ENCODE measurements around the gene IPO4. TPM values are rescaled to one million over a fixed set of nuclear protein-coding genes. Genes with fewer than 3 reads are reported as not detected.

Gene IPO4
- total and polyA plus RNA-seq, 2 of the 8 experiments (the other 6 are each of a cell fraction or from before 2014, with no cell fraction given) = 55.5 to 108 TPM

DNA sequence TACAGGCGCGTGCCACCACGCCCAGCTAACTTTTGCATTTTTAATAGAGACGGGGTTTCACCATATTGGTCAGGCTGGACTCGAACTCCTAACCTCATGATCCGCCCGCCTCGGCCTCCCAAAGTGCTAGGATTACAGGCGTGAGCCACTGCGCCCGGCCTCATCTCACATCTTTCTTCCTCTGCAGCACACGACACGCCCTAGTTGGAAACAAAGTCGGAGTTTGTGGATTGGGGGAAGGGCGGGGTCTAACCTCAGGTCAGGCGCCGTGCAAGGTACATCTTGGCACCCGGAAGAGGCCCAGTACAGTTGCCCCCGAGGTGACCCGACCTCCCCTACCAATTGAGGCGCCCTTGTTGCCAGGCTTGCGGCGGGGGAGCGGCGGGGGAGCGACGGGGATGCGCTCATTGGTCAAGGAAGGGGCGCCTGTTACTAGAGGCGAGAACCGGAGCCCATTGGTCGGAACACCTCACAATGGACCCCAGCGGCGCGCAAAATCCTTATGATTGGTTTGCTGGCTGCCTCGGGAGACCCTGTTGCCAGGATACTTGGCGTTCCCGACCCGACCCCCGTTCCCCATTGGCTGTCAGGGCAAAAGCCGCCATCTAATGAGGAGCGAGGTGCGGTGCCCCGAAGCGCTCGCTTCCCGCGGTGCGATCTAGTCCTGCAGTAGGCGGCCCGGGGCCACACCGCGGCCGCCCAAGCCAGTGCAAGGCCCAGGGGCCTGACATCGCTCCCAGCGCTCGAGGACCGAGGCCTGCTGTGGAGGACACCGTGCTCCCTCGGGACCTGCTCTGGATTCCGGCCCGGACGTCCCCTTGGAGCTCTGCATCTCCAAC lies 17.0 kb downstream of the IPO4 start, which contains the start of gene REC8:
Gene REC8 (plus strand): TSS at position 659 of the 839 bp plus-strand sequence. CDS start 473 bp downstream, outside the sequence.
- Histone ChIP-seq H2AFZ (ENCODE audit: low read length) (peak within 1 kb of the TSS; percentile 47; the same call in 1 of the 2 replicates), H2BK12ac (ENCODE audit: low read depth, low read length) (peak within 1 kb of the TSS; percentile 55; the same call in 1 of the 2 replicates), H2BK120ac (replicated peaks; ENCODE audit: low read depth, low read length) (no peak within 1 kb of the TSS), H3K9me3 (ENCODE audit: insufficient read depth in 2 of 2, low read depth in 1 of 2, low read length in 1 of 2) (no peaks in the 10 kb centered on the region), H3K14ac (ENCODE audit: insufficient read length) (no peak within 1 kb of the TSS), H4K91ac (replicated peaks; ENCODE audit: insufficient read length, low read length) (no peak within 1 kb of the TSS), H3K27me3 (replicated peaks in 1 of 4; ENCODE audit: control insufficient read depth in 3 of 4, extremely low read depth in 1 of 4, insufficient read depth in 3 of 4, low read length in 3 of 4) (no peaks in the 10 kb centered on the region), H3K56ac (replicated peaks; ENCODE audit: insufficient read length, low read depth, low read length) (no peak within 1 kb of the TSS), H3K4me1 (replicated peaks in 1 of 4; ENCODE audit: control insufficient read depth in 3 of 4, insufficient read depth in 4 of 4, low read length in 3 of 4) (peaks cover 0 to 9% (median 7%) of the 10 kb centered on the region in 4 experiments; a peak in 4 of 7 replicates), H3K9ac (replicated peaks in 1 of 4; ENCODE audit: extremely low read depth in 1 of 4, low read depth in 3 of 4, low read length in 3 of 4) (peak within 1 kb of the TSS; percentile 37 to 65 (median 54); a peak in 6 of 7 replicates), H3K36me3 (ENCODE audit: control insufficient read depth in 2 of 4, insufficient read depth in 4 of 4, low read length in 3 of 4) (peaks cover 0 to under 1% (median 0%) of the 10 kb centered on the region in 4 experiments; a peak in 2 of 8 replicates), H3K79me1 (ENCODE audit: low read depth, low read length) (no peaks in the 10 kb centered on the region), H2BK15ac (ENCODE audit: low read length) (0 out of 2 replicates have a peak within 1 kb of the TSS, but pooled peaks have one; percentile 46), H4K8ac (ENCODE audit: extremely low read depth, insufficient read depth, low read length) (peak within 1 kb of the TSS; percentile 59; the same call in 1 of the 2 replicates), H3K23ac (ENCODE audit: insufficient read length) (no peak within 1 kb of the TSS), H2AK5ac (ENCODE audit: low read depth, low read length) (no peak within 1 kb of the TSS), H3K4me2 (ENCODE audit: insufficient read depth in 1 of 2, low read depth in 2 of 2, low read length in 2 of 2) (peak within 1 kb of the TSS; percentile 75 to 96), H3K79me2 (ENCODE audit: control insufficient read depth in 1 of 2, insufficient read depth in 2 of 2, low read length in 2 of 2) (no peaks in the 10 kb centered on the region), H3K4ac (replicated peaks; ENCODE audit: insufficient read length, low read depth, low read length) (no peak within 1 kb of the TSS), H4K5ac (ENCODE audit: insufficient read length, low read depth, low read length) (peak within 1 kb of the TSS; percentile 23), H2BK20ac (ENCODE audit: low read length) (no peak within 1 kb of the TSS), H3K27ac (ENCODE audit: low read depth, low read length) (no peak within 1 kb of the TSS), H2BK5ac (ENCODE audit: low read depth, low read length) (peak within 1 kb of the TSS; percentile 60; the same call in 1 of the 2 replicates), H4K20me1 (replicated peaks in 1 of 2; ENCODE audit: control insufficient read depth in 1 of 2, insufficient read depth in 2 of 2, low read length in 2 of 2) (no peaks in the 10 kb centered on the region), H3K18ac (ENCODE audit: extremely low read depth, low read length) (peak within 1 kb of the TSS; percentile 83), H3K4me3 (ENCODE audit: extremely low read depth in 1 of 4, insufficient read depth in 2 of 4, low read depth in 3 of 4, low read length in 4 of 4) (peak within 1 kb of the TSS; percentile 62 to 77 (median 71)), H3K23me2 (ENCODE audit: low read depth, low read length) (peaks cover 5% of the 10 kb centered on the region; the same call in 1 of the 2 replicates)
- FAIRE-seq (peak; percentile 42), DNase-seq (ENCODE audit: low read depth in 1 of 2, low spot score in 2 of 2) (peak; percentile 97)
- WGBS, 2 experiments (ENCODE audit: extremely low coverage in 1 of 2, insufficient coverage in 1 of 2, insufficient read length in 1 of 2, insufficient replicate concordance in 2 of 2, low coverage in 1 of 2, low lambda C conversion rate in 2 of 2, missing lambda C conversion rate in 1 of 2) = 13% methylated on average over 60 of the region's 63 CpGs; no CpG with 5 or more reads in 1 of the 2 experiments
- ChIA-PET CTCF (ENCODE audit: partially characterized antibody) (interaction anchor here (0.6 to 1.5 kb wide), 5 partner anchors 9 to 128 kb away, joined by 3 to 6 read pairs (median 4); partner anchors contain the start of gene IRF9), POLR2A (ENCODE audit: partially characterized antibody) (interaction anchor here (0.6 to 10.7 kb wide), 19 partner anchors 9 to 120 kb away, joined by 3 to 158 read pairs (median 5); partner anchors contain the start of genes CARMIL3, EMC9, IPO4 and IRF9)
- TF ChIP-seq RAD21 (IDR thresholded peaks at IDR 0.05 in 1 of 2, conservative IDR thresholded peaks at IDR 0.05 in 1 of 2; ENCODE audit: low read depth in 2 of 2, low read length in 2 of 2) = 0 out of 4 replicates have a peak, but pooled peaks of 1 of the 2 experiments have one; percentile 6
- TF ChIP-seq ZNF274 (IDR thresholded peaks at IDR 0.05; ENCODE audit: borderline replicate concordance, extremely low read depth, low read length) = no peak
- TF ChIP-seq, protein P1, sequence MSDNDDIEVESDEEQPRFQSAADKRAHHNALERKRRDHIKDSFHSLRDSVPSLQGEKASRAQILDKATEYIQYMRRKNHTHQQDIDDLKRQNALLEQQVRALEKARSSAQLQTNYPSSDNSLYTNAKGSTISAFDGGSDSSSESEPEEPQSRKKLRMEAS (IDR thresholded peaks at IDR 0.05) = no peak; the same call in 1 of the 2 replicates
- TF ChIP-seq JUN (IDR thresholded peaks at IDR 0.05; ENCODE audit: low read depth, low read length) = no peak
- no peak for TF ChIP-seq SP4 (IDR thresholded peaks at IDR 0.05; ENCODE audit: low read length)

Data from H1 (cell line).